ENCODE measurements around the gene ADCY5.

Gene ADCY5

DNA sequence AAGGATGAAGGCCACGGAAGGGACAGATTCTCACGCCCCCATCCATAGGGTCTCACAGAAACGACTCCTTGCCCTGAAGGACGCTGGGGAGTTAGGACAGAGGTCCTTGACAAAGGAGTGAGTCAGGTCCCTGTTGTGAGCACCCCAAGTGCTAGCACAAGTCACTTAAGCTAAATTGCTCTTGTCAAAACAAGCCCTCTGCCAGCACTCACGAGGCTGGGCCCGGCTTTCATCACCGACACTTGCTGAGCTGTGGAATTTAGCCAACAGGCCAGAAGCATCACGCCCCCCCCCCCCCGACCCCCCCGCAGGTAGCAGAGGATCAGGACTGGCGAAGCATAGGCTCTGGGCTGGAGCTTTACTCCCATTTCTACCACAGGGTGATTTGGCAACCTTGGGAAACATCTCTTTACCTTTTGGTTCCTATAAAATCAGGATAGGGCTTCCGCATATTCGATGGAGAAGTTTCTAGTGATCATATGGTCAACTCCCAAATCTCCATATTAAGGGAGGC, 75.4 kb downstream of the ADCY5 start:
- TF ChIP-seq, protein P1, sequence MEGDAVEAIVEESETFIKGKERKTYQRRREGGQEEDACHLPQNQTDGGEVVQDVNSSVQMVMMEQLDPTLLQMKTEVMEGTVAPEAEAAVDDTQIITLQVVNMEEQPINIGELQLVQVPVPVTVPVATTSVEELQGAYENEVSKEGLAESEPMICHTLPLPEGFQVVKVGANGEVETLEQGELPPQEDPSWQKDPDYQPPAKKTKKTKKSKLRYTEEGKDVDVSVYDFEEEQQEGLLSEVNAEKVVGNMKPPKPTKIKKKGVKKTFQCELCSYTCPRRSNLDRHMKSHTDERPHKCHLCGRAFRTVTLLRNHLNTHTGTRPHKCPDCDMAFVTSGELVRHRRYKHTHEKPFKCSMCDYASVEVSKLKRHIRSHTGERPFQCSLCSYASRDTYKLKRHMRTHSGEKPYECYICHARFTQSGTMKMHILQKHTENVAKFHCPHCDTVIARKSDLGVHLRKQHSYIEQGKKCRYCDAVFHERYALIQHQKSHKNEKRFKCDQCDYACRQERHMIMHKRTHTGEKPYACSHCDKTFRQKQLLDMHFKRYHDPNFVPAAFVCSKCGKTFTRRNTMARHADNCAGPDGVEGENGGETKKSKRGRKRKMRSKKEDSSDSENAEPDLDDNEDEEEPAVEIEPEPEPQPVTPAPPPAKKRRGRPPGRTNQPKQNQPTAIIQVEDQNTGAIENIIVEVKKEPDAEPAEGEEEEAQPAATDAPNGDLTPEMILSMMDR (IDR thresholded peaks at IDR 0.05) = no peak

DNA sequence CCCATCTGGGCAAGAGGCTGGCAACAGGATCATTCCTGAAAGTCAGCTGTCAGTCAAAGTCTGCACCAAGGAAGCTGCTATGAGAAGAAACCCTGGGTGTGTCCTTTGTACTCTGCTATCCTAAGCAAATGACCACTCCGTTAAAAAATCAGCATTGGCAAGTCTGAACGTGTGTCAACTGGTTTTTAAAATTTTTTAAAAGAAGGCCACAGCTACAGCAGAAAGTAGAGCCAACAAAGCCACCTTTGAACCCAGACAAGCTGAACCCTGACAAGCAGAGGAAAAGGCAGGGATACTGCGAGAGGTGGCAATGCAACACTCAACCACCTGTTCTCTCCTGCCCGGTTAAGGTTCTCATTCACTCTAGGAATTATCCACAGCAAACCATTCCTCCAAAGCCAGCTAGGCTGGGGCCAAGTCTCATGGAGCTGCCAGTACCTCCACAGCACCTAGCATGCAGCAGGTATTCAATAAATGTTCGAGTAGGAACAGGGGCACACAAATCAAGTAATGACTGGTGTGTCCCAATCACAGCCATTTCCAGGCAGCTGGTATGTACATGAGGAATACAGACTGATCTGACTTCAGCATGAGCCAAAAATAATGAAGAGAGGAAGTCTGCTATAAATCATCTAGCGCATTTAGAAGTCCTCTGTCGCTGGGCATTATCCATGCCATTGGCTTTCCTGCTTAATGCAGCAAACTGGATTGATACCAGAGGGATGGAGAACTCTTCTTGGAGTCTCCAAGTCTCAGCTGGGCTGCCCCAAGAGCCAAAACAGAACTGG, 76.0 kb downstream of the ADCY5 start:
- TF ChIP-seq, protein P1 (IDR thresholded peaks at IDR 0.05) = no peak

DNA sequence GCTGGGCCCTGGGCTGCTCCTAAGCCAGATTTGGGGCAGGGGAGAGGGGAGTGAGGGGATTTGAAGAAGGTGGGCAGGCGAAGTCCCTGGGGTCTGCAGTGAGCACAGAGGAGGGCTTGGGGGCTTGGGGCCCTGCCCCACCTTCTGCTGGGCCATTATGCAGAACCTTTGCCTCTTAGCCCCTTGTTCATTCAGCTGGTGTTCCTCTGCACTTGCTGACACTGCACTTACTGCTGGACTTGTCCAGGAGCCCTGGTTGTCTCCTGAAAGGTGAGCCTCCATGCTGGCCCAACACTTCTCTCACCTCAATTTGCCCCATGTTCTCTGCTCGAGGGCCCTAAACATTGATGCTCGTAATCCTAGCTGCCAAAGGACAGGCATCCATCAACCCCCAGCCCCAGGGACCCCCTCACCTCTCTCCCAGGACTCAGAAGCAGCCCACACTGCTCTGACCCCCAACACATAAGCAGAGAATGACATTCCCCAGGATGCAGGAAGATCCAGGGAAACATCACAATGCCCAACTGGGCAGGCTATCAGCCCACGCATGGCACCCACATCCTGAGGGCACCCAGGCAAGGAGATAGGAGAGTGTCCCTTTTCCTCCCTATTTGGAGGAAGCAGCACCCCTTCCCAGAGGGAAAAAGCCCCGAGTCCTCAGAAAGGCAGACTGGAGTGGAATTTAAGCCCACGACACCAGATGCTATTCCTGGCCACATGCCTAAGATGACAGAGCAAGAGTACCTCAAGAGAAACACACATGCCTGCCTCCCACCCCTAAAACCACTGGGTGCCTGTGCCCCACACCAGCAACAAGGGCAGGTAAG, 76.8 kb downstream of the ADCY5 start:
- TF ChIP-seq, protein P1 (IDR thresholded peaks at IDR 0.05) = no peak

DNA sequence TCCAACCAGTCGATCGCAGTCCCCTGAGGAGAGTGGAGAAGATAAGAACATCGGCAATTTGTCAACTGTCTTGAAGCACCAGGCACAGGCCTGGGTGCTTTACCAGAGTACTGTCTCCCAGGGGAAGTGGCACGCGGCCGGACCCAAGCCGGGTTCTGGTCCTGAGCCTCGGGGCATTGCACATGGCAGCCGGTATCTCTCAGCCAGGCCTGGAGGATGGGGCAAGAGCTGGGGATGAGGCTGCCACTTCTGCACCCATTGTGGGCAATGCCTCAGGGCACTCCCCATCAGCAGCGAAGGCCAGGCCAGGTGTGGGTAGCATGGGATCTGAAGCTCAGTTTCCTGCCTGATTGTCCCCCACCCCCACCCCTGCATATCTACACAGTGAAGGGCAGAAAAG, 77.5 kb downstream of the ADCY5 start:
- TF ChIP-seq, protein P1 (IDR thresholded peaks at IDR 0.05) = no peak

DNA sequence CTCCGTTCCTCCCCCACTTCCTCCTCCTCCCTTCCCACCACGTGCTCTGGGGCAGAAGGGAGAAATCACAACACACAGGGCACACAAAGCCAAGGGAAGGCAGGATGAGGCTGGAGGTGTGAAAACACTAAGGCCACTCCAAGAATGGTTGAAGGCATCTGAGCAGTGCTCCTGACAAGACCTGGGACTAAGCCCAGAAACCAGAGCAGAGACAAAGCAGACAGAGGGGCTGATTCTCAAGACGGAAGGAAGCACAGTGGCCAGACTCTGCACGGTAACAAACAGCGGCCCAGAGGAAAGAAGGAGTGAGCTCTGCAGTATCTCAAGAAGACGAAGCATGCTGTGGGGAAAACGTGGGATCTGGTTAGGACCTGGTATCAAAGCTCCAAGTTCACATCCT, 78.1 kb downstream of the ADCY5 start:
- TF ChIP-seq, protein P1 (IDR thresholded peaks at IDR 0.05) = no peak

DNA sequence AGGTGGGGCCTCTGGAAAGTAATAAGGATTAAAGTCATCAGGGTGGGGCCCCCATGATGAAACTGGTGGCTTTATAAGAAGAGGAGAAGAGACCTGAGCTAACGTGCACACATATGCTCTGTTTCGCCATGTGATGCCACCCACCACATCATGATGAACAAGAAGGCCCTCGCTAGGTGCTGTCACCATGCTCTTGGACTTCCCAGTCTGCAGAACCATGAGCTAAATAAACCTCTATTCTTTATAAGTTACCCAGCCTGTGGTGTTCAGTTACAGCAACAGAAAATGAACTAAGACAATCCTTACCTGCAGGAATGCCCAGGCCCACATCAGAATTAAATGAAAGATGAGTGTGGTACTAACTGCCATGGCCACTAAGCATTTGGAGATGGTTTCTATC, 79.8 kb downstream of the ADCY5 start:
- TF ChIP-seq, protein P1 (IDR thresholded peaks at IDR 0.05) = no peak

DNA sequence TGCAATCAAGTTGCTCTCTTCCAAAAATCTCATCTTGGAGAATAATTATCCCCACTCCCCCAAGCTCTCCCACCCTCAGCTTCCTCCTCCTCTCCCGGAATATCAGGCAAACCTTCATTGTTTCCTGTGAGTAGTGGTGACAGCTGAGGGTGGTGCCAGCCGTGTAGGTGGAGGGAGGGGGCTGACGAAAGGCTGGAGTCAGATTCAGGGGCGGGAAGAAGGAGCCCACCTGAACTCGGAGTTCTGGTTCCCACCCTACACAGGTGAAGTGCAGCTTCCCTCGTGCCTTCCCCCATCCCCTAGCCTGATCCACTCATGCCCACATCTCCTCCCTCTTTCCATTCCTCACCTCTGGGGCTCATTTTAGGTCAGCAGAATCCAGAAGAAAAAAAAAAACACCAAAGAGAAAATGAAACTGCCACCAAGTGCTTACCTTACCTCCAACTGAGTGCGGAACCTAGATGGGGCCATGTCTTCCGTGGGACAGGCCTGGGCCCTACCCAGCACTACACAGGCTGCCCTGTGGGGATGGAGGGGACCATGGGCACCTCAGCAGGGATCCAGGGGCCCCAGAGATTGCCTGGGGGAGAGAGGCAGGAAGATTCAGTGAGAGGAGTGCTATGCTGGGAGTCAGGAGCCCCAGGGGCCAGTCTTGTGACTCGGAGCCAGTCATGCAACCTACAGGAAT, 81.3 kb downstream of the ADCY5 start:
- TF ChIP-seq, protein P1 (IDR thresholded peaks at IDR 0.05) = no peak
